Psoas muscle (tissue), 8 donors: ENCODE data around the gene ACADL. TPM values are rescaled to one million over a fixed set of nuclear protein-coding genes. Genes with fewer than 3 reads are reported as not detected.
A peak's percentile ranks its signal among the peaks of the same experiment; 100 is the strongest.

ENCODE experiments used
- ATAC-seq, 4 donors: fragments of 200-7000 bp; cut with Tn5 transposase; one replicate each; pipeline ENCODE4 v1.9.1; 2020; ENCODE audit warnings: moderate library complexity in 3 of 4, mild to moderate bottlenecking in 2 of 4
- DNase-seq, 2 donors: peaks; one replicate each; pipeline ENCODE4 v3.0.0-alpha.2; 2020
- H3K27ac ChIP-seq: fragments of 200-600 bp; one replicate; pipeline ENCODE4 v1.8.0; 2022
- H3K27me3 ChIP-seq, 3 donors: fragments of 200-600 bp in 1 of 3; one replicate each; pipeline versions ENCODE4 v1.6.1 to v1.8.0; 2013 to 2022; ENCODE audit warnings: low read length in 2 of 3, mild to moderate bottlenecking in 2 of 3, moderate library complexity in 1 of 3; ENCODE audit not compliant: insufficient read depth in 3 of 3
- H3K36me3 ChIP-seq, 2 donors: fragments of 200-600 bp in 1 of 2; one replicate each; pipeline versions ENCODE4 v1.6.1 to v1.8.0; 2013 to 2022; ENCODE audit warnings: low read depth in 1 of 2, mild to moderate bottlenecking in 1 of 2, moderate library complexity in 1 of 2; ENCODE audit not compliant: insufficient read depth in 1 of 2
- H3K4me1 ChIP-seq: fragments of 200-600 bp; one replicate; pipeline ENCODE4 v1.8.0; 2022
- H3K4me3 ChIP-seq: fragments of 200-600 bp; one replicate; pipeline ENCODE4 v1.8.0; 2022; ENCODE audit warnings: mild to moderate bottlenecking
- H3K9me3 ChIP-seq: fragments of 200-600 bp; one replicate; pipeline ENCODE4 v1.8.0; 2022
- WGBS, 3 donors: extraction: QIAGEN DNeasy Blood & Tissue Kit; methylation state at CpG; one replicate each; pipeline versions ENCODE4 v1.1.6 to v1.1.7; 2013; 5-methylcytosine and 5-hydroxymethylcytosine counted together
- intact Hi-C, 2 donors: fragments of 100-400 bp; cut with DNase I; formaldehyde crosslinking; loops; one replicate each; pipeline versions ENCODE4 v1.11.0 to v1.14.2; 2022
- polyA plus RNA-seq, 3 donors: library from polyadenylated mRNA; stranded (reverse); fragments of 200-250 nt; gene quantifications; one replicate each; pipeline ENCODE4 v1.2.3, GENCODE V29; 2013
- total RNA-seq, 4 donors: library from RNA; stranded (reverse); fragmentation: NEBNext Ultra II Directional in 2 of 4; extraction: Animal tissue kit (Norgen Biotek cat#: 25700) in 2 of 4; gene quantifications; one replicate each; pipeline versions ENCODE4 v1.2.1 to v1.2.4, GENCODE V29; 2021 to 2023
- TF ChIP-seq, protein P1 (sequence below): fragments of 200-600 bp; IDR thresholded peaks from one replicate; pipeline ENCODE4 v1.8.0; 2022; ENCODE audit warnings: antibody characterized with exemption
- donor health status: healthy with polysubstance abuse.
- donor health status: DM: no; HTN: no; CAD: no; lungs with moderate emphysema.
- donor health status: Bipolar disorder and iron deficiency.
- donor health status: healthy.
- donor health status: DM: yes; HTN: yes; CAD: no.
- donor health status: DM: no; HTN: no; CAD: no.
- donor health status: DM: no; HTN: no; CAD: no.
- donor health status: DM: yes; HTN: yes; CAD: no.

The ACADL gene
- total and polyA plus RNA-seq, 7 donors = 1.1 to 14.7 (median 6.8) TPM

DNA sequence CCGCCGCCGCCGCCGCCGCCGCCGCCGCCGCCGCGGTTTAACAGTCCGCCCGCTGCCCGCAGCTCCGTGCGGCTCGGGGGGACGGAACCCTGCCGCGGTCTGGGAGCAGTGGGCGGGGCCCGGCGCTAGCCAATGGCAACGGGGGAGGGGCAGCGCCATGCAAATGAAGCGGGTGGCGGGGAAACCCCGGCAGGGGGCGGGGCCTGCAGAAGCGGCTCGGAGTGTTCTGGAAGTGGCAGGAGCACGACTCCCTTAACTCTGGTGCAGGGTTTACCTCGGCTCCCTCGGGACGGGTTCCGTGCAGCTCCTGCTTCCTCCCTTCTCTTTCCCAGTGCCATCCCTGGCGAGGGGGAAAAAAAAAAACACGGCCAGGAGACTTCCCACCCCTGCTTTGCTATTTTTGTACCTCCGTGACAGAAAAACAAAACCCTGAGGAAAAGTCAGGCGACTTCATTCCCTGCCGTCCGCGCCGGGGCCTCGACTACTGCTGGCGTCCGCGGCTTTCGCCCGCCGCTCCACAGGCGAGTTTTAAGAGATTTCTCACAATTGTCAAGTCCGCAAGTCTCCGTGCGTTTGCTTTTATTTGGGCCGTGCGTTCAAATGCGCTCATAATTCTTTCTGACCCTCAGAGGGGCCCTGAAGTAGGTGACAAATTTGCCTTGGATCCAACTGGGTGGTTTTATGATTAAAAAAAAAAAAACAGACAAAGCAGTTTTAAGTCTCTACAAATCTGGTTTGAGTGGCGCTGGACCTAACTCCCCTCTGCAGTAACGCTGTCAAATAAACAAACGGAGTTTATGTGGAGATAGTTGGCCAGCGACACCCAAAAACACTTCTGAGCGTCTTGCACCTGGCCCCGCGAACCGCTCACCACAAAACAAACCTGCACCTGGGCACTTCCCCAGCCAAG, 53.7 kb downstream of the ACADL start, which contains the start of gene KANSL1L:
Gene KANSL1L (minus strand): TSS at position 101 of the 910 bp plus-strand sequence. CDS start 16,827 bp downstream, outside the sequence.
- Histone ChIP-seq H3K36me3 (no peaks in the 10 kb centered on the region), H3K27me3 (no peaks in the 10 kb centered on the region), H3K27ac (peak within 1 kb of the TSS; percentile 99), H3K4me1 (peaks cover 32% of the 10 kb centered on the region), H3K9me3 (no peaks in the 10 kb centered on the region), H3K4me3 (peak within 1 kb of the TSS; percentile 86)
- 0 to 1% (median 0%) methylated on average over 48 to 67 of the region's 67 CpGs for WGBS, 3 donors
- TF ChIP-seq, protein P1, sequence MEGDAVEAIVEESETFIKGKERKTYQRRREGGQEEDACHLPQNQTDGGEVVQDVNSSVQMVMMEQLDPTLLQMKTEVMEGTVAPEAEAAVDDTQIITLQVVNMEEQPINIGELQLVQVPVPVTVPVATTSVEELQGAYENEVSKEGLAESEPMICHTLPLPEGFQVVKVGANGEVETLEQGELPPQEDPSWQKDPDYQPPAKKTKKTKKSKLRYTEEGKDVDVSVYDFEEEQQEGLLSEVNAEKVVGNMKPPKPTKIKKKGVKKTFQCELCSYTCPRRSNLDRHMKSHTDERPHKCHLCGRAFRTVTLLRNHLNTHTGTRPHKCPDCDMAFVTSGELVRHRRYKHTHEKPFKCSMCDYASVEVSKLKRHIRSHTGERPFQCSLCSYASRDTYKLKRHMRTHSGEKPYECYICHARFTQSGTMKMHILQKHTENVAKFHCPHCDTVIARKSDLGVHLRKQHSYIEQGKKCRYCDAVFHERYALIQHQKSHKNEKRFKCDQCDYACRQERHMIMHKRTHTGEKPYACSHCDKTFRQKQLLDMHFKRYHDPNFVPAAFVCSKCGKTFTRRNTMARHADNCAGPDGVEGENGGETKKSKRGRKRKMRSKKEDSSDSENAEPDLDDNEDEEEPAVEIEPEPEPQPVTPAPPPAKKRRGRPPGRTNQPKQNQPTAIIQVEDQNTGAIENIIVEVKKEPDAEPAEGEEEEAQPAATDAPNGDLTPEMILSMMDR = no peak
- intact Hi-C loops = loop anchor here in 1 of 2 donors (10.0 kb wide), 1 partner anchor 167 kb away; the partner anchor contains the start of gene RPE
- ATAC-seq (peak; percentile 91 to 95 (median 94)), DNase-seq (peak; percentile 99)

DNA sequence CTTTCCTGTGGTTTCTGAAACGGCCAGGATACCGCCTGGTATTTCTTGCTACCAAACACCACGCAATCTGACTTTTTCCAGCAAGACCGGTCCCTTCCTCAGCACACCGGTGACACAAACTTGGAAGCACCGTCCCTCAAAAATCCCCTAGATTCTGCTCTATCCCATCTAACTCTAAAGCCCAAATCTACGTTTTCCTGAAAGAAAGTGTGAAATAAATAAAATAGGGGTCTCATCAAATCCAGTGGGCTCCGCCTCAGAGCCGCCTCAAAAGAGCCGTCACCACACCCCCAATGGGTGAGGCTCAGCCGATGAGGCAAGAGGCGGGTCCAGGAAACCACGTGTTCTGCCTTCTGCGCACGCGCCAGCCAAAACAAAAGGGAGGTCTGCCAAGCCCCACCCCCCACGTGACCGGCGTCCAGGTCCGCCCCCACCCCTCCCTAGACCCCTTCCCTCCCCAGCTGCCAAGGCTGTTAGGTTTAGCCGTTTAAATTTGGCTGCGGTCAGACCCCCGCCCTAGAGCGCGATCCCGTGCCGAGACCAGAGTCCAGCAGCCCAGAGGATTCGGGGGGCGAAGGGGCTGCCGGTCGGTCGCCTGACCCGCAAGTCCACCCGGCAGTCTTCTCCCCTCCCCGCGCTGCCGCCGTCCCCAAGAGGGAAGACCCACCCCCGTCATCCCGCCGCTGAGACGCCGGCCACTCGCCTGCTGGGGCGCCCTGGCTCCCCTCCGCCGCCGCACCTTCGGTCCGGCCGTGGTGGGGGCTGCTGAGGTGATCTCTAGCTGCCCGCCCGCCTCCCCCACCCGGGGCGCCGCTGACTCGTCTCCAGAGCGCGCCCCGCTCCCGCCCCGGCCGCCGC, 54.6 kb downstream of the ACADL start:
- ATAC-seq = peak; percentile 82 to 89 (median 84)
- Histone ChIP-seq H3K4me3 (peak overlapping the region; percentile 86), H3K4me1 (peaks cover 41% of the 10 kb centered on the region), H3K36me3 (no peaks in the 10 kb centered on the region), H3K27ac (peak overlapping the region; percentile 99), H3K9me3 (no peaks in the 10 kb centered on the region), H3K27me3 (no peaks in the 10 kb centered on the region)
- peak; percentile 93 to 98 for DNase-seq
- TF ChIP-seq, protein P1 = no peak
- 0 to 1% (median 1%) methylated on average over 39 to 64 of the region's 64 CpGs for WGBS, 3 donors
- intact Hi-C loops = loop anchor here in 1 of 2 donors (10.0 kb wide), 1 partner anchor 166 kb away; the partner anchor contains the start of gene RPE

DNA sequence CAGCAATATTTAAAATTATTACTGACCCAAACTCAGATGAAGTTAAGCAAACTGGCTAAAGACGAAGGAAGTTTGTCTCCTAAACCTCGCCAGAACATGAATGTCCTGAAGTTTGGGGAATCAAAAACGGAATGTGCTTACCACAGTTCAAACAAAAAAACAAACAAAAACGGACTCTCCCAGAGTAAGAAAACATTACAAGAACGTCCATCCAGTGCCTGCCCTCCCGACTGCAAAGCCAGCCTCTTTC, 55.1 kb downstream of the ACADL start:
- TF ChIP-seq, protein P1 = no peak
- no peaks in the 10 kb centered on the region for H3K27me3 ChIP-seq
- H3K27ac ChIP-seq = peak overlapping the region; percentile 99
- 0 to 1% (median 0%) methylated on average over 6 of the region's 6 CpGs for WGBS, 3 donors
- ATAC-seq (no peak), DNase-seq (no peak)
- intact Hi-C loops = loop anchor here in 1 of 2 donors (10.0 kb wide), 1 partner anchor 165 kb away; the partner anchor contains the start of gene RPE
- H3K4me3 ChIP-seq = peak overlapping the region; percentile 86
- H3K36me3 ChIP-seq = no peaks in the 10 kb centered on the region
- peaks cover 45% of the 10 kb centered on the region for H3K4me1 ChIP-seq
- no peaks in the 10 kb centered on the region for H3K9me3 ChIP-seq

DNA sequence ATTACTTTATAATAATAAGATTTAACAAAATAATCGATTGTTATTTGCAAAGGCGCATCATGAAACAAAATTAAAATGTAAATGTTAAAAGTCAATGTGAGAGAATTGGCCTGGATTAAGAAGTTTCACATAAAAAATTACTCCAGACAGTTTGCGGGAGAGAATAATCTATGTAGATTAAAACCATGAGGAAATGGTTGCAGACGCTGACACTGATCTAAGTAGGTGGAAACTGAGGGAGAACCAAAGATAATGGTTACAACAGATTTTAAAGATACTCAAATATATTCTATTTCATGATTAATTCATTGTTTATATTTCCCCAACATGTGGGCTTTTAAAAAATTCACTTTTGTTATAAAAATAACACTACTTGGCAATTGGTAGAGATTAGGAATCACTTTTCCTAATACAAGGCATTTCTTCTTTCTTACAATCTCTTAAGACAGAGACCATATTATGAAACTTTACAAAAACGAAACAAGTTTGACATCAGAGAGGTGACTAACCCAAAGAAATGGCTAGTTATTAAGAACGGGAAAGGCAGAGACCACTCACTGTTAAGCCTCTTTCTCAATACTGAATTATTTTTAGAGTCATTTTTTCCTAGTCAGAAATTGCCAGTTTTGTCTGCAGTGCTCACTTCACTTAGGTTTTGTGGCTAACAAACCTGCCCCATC, 55.6 kb downstream of the ACADL start:
- ATAC-seq (no peak), DNase-seq (no peak)
- no peaks in the 10 kb centered on the region for H3K27me3 ChIP-seq
- intact Hi-C loops = loop anchor here in 1 of 2 donors (10.0 kb wide), 1 partner anchor 165 kb away; the partner anchor contains the start of gene RPE
- TF ChIP-seq, protein P1 = no peak
- no peaks in the 10 kb centered on the region for H3K9me3 ChIP-seq
- H3K4me1 ChIP-seq = peaks cover 45% of the 10 kb centered on the region
- H3K4me3 ChIP-seq = peak overlapping the region; percentile 86
- 19 to 27% (median 24%) methylated on average over 6 of the region's 6 CpGs for WGBS, 3 donors
- peak overlapping the region; percentile 99 for H3K27ac ChIP-seq
- no peaks in the 10 kb centered on the region for H3K36me3 ChIP-seq
